GM18502 (cell line): ENCODE data around the gene RNF169.
"Not testable (repeated sequence)": the region's sequence is repeated elsewhere in the genome, so short reads cannot be mapped to it uniquely, and the experiment has no call there.

ENCODE experiments used
- ATAC-seq: cut with Tn5 transposase; IDR thresholded peaks from one replicate; pipeline ENCODE4 v1.9.1; 2021; ENCODE audit warnings: mild to moderate bottlenecking; ENCODE audit not compliant: unreplicated experiment, poor library complexity

Gene RNF169

GRCh38 chr11:74818283-74818946 lies 69.8 kb downstream of the RNF169 start:
- no peak for ATAC-seq

GRCh38 chr11:74819400-74819799 lies 70.8 kb downstream of the RNF169 start:
- no peak for ATAC-seq

- ATAC-seq, result no peak
Measured at GRCh38 chr11:74820763-74821162, 72.1 kb downstream of the RNF169 start.

GRCh38 chr11:74822170-74822569 lies 73.5 kb downstream of the RNF169 start:
- ATAC-seq, result no peak

GRCh38 chr11:74824285-74824982 lies 75.8 kb downstream of the RNF169 start:
- no peak for ATAC-seq

- ATAC-seq, result not testable (repeated sequence)
Measured at GRCh38 chr11:74825596-74825995, 76.9 kb downstream of the RNF169 start.

- ATAC-seq, result no peak
Measured at GRCh38 chr11:74826901-74827300, 78.3 kb downstream of the RNF169 start.

GRCh38 chr11:74837191-74837590 lies 88.5 kb downstream of the RNF169 start:
- no peak for ATAC-seq

- no peak for ATAC-seq
Measured at GRCh38 chr11:74838188-74838587, 89.5 kb downstream of the RNF169 start.

- ATAC-seq, result no peak
Measured at GRCh38 chr11:74839446-74839845, 90.8 kb downstream of the RNF169 start.

- no peak for ATAC-seq
Measured at GRCh38 chr11:74839971-74840370, 91.3 kb downstream of the RNF169 start.

- no peak for ATAC-seq
Measured at GRCh38 chr11:74840486-74840885, 91.8 kb downstream of the RNF169 start.

GRCh38 chr11:74842967-74843366 lies 94.3 kb downstream of the RNF169 start:
- no peak for ATAC-seq

- ATAC-seq, result no peak
Measured at GRCh38 chr11:74844072-74844471, 95.4 kb downstream of the RNF169 start.

- no peak for ATAC-seq
Measured at GRCh38 chr11:74844865-74845264, 96.2 kb downstream of the RNF169 start.

- no peak for ATAC-seq
Measured at GRCh38 chr11:74845978-74846517, 97.4 kb downstream of the RNF169 start.

- ATAC-seq, result no peak
Measured at GRCh38 chr11:74846770-74847169, 98.1 kb downstream of the RNF169 start.

GRCh38 chr11:74847395-74847794 lies 98.7 kb downstream of the RNF169 start:
- ATAC-seq, result no peak

GRCh38 chr11:74847895-74848294 lies 99.2 kb downstream of the RNF169 start:
- ATAC-seq, result no peak

GRCh38 chr11:74849525-74850391 lies 101.1 kb downstream of the RNF169 start:
- ATAC-seq, result no peak

GRCh38 chr11:74853223-74853622 lies 104.6 kb downstream of the RNF169 start:
- no peak for ATAC-seq
